WERI-Rb-1 (cell line): Measurements from ENCODE around the gene HLA-DPA1.

ENCODE experiments used
- DNase-seq: peaks from one replicate; pipeline ENCODE4 v3.0.0-alpha.2; 2020
- H3K27ac ChIP-seq: fragments of 250-450 bp; sonication (Bioruptor Pico); 2 replicates; pipeline ENCODE4 v1.5.1; 2020; ENCODE audit warnings: mild to moderate bottlenecking, moderate library complexity
- H3K27me3 ChIP-seq: fragments of 250-450 bp; sonication (Bioruptor Pico); 2 replicates; pipeline ENCODE4 v1.5.1; 2021; ENCODE audit warnings: mild to moderate bottlenecking, low read depth, moderate library complexity; ENCODE audit not compliant: insufficient read depth, severe bottlenecking
- H3K36me3 ChIP-seq: fragments of 250-450 bp; sonication (Bioruptor Pico); 2 replicates; pipeline ENCODE4 v1.5.1; 2020; ENCODE audit warnings: mild to moderate bottlenecking, moderate library complexity
- H3K4me3 ChIP-seq: 2 replicates; pipeline ENCODE4 v1.5.1; 2011; ENCODE audit warnings: low read depth, mild to moderate bottlenecking, control low read depth, low read length
- H3K9me3 ChIP-seq: fragments of 250-450 bp; sonication (Bioruptor Pico); 2 replicates; pipeline ENCODE4 v1.5.1; 2021; ENCODE audit warnings: mild to moderate bottlenecking, moderate library complexity; ENCODE audit not compliant: severe bottlenecking
- CTCF ChIP-seq: IDR thresholded peaks from 2 replicates; pipeline ENCODE4 v1.5.1; 2011; ENCODE audit warnings: low read depth, mild to moderate bottlenecking, control low read depth, inconsistent platforms, low read length

Gene HLA-DPA1

GRCh38 chr6:33029328-33030184 is 43.9 kb downstream of the HLA-DPA1 start:
- no peak overlapping the region for H3K27ac ChIP-seq
- no peaks in the 10 kb centered on the region for H3K27me3 ChIP-seq

GRCh38 chr6:33028220-33028849 is 45.1 kb downstream of the HLA-DPA1 start:
- TF ChIP-seq CTCF, result no peak
- H3K36me3 ChIP-seq, result no peaks in the 10 kb centered on the region
- no peak overlapping the region for H3K27ac ChIP-seq
- H3K9me3 ChIP-seq, result no peaks in the 10 kb centered on the region
- no peak for DNase-seq
- no peaks in the 10 kb centered on the region for H3K27me3 ChIP-seq
- H3K4me3 ChIP-seq, result no peak overlapping the region

More at GRCh38 chr6:33029328-33030184, 43.9 kb downstream of the HLA-DPA1 start:
- no peak for TF ChIP-seq CTCF
- no peak overlapping the region for H3K4me3 ChIP-seq
- H3K9me3 ChIP-seq, result no peaks in the 10 kb centered on the region
- DNase-seq, result peak; percentile 45
- H3K36me3 ChIP-seq, result no peaks in the 10 kb centered on the region

GRCh38 chr6:33024521-33024920 is 48.9 kb downstream of the HLA-DPA1 start:
- H3K27ac ChIP-seq, result no peak overlapping the region
- H3K4me3 ChIP-seq, result no peak overlapping the region
- no peak for TF ChIP-seq CTCF
- H3K36me3 ChIP-seq, result no peaks in the 10 kb centered on the region
- no peaks in the 10 kb centered on the region for H3K9me3 ChIP-seq
- DNase-seq, result no peak
- no peaks in the 10 kb centered on the region for H3K27me3 ChIP-seq

- H3K27me3 ChIP-seq, result no peaks in the 10 kb centered on the region
- H3K27ac ChIP-seq, result no peak overlapping the region
- DNase-seq, result no peak
- H3K9me3 ChIP-seq, result no peaks in the 10 kb centered on the region
- TF ChIP-seq CTCF, result no peak
- no peak overlapping the region for H3K4me3 ChIP-seq
- H3K36me3 ChIP-seq, result no peaks in the 10 kb centered on the region
These were observed 49.9 kb downstream of the HLA-DPA1 start for GRCh38 chr6:33023536-33023935.

GRCh38 chr6:33021917-33022316 is 51.5 kb downstream of the HLA-DPA1 start:
- Histone ChIP-seq H3K36me3 (no peaks in the 10 kb centered on the region), H3K27me3 (no peaks in the 10 kb centered on the region), H3K27ac (no peak overlapping the region), H3K9me3 (no peaks in the 10 kb centered on the region), H3K4me3 (no peak overlapping the region)
- no peak for TF ChIP-seq CTCF
- DNase-seq, result no peak
